Astrocyte of the hippocampus (primary cell): ENCODE results near the gene SLC25A19.

Experiments
- DNase-seq: peaks from one replicate; pipeline ENCODE4 v3.0.0; 2011; ENCODE audit warnings: low read depth, low spot score

The SLC25A19 gene

GRCh38 chr17:75289115-75289831 lies at the start of gene SLC25A19:
TSS of gene SLC25A19 (minus strand) at chr17:75289433. CDS start at chr17:75286764, 2,669 bp downstream.
- DNase-seq = peak; percentile 100

DNA sequence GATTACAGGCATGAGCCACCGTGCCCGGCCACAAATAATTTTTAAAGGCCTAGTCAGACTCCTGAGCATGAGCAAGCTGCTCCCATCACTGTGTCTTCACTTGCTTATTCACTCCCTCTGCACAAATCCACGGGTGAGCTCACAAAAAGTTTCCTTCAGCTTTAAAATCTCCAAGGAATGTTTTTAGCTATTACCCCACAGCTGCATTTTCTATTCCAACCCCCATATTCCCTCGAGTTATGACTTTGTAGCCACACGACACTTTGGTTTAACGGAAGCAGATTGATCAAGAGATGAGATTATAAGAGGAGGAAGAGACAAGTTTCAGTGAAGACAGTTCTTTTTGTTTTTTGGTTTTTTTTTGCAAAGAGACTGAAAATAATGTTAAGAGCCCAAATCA lies 49.1 kb upstream of the SLC25A19 start:
- no peak for DNase-seq

DNA sequence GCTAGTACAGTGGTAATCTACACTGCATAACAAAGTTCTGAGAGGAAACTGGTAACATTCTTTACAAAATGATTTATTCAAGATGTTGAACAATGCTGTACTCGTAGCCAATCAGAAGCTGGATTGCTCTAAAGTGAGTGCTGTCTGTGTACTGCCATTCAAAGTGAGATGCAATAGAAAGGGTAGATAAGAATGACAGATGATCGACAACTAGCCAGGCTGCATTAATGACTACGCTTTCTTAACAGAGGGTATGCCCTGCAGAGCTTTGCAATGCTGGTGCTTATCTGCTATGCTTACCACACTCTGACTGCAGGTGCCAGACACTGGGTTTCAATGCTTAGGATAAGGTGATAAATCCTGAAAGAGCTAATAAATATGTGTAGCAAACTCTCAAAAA lies 46.1 kb upstream of the SLC25A19 start:
- DNase-seq = no peak

DNA sequence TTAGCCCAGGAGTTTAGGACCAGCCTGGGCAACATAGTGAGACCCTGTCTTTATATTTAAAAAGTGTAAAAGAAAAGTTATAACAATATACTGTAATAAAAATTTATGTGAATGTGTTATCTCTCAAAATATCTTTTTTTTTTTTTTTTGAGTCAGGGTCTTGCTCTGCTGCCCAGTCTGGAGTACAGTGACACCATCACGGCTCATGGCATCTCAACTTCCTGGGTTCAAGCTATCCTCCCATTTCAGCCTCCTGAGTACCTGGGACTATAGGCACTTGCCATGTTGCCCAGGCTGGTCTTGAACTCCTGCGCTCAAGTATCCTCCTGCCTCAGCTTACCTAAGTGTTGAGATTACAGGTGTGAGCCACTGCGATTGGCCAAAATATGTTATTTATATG lies 45.5 kb upstream of the SLC25A19 start:
- no peak for DNase-seq

- DNase-seq = no peak
These were observed 42.4 kb upstream of the SLC25A19 start for GRCh38 chr17:75331671-75332070.

DNA sequence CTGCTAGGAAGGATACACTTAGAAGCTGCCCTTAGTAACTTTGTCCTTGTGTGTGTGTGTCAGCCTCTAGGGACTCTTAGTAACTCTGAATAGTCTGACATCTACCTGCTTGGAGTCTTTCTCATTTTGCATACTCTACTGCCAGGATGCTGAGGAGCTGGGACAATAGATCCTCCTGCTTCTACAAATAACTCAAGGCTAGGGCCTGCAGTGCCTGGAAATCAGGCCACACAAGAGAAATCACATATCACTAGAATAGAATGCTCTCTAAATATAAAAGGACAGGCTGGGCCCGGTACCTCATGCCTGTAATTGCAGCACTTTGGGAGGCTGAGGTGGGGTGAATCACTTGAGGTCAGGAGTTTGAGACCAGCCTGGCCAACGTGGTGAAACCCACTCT lies 38.5 kb upstream of the SLC25A19 start:
- no peak for DNase-seq

DNA sequence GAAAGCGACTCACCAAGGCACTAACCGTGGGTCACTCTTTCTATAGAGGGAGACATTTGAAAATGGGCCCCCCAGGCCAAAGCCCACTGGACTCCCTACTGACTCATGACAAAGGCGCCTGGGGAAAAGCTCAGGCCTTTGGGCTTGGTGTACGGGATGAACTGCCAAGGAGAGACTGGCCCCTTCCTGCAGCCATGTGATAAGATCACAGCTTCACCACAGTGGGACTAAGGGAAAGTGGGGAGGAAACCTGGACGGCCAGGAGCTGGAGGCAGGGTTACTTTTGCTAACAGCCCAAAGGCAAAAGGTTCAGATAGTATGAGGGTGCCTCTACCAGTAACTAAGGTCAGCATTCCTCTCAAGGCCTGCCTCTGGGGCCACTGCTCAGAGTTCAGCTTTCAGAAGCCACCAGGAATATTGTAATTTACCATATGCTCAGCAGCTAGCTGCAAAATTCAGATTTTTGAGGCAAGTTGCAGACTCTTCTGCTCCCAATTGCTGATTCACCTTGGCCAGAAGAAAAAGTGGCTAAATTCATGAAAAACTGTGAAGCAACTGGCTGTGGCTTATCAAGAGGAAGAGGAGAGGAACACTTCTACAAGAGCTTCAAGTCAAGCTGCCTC lies 37.1 kb upstream of the SLC25A19 start:
- DNase-seq = peak; percentile 41

DNA sequence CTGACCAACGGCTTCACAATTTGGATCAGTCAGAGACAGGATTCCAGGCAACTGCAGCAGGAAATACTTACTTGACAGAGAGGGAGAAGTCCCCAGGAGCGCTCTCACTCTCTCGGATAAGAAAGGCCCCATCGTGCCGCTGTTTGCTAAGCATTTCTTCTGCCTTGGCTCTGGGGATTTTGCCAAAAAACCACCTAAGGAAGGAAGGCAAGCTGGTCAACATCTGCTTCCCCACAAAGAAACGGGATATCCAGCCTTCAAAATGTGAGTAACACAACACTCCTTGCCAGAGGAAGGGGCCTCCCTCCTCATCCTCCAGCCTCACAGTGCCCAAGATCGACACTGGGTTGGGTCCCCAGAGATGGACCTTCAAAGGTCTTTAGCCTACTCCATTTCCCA lies 36.6 kb upstream of the SLC25A19 start:
- no peak for DNase-seq

GRCh38 chr17:75325348-75325747 lies 36.1 kb upstream of the SLC25A19 start:
- DNase-seq = no peak

DNA sequence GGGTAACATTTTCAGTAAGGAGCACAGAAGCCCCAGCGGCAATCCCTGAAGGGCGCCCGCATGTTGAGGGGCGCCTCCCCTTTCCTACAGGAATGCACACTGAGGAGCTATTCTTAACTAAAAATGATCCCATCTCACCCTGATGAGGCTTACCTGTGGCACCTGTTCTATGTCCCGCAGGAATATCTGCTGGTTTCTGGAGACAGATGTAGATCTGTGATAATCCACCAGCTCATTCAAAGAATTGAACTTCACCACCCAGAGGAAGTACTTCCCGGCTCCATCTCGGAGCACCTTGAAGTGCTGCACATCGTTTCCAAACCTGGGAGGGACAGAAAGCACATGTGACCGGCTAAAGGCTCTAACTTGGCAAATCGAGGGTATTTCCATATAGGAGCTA lies 32.3 kb upstream of the SLC25A19 start:
- DNase-seq = no peak

GRCh38 chr17:75319904-75320691 lies 30.9 kb upstream of the SLC25A19 start:
- DNase-seq = peak; percentile 91

- DNase-seq = no peak
These were observed 29.5 kb upstream of the SLC25A19 start for GRCh38 chr17:75318615-75319222.

DNA sequence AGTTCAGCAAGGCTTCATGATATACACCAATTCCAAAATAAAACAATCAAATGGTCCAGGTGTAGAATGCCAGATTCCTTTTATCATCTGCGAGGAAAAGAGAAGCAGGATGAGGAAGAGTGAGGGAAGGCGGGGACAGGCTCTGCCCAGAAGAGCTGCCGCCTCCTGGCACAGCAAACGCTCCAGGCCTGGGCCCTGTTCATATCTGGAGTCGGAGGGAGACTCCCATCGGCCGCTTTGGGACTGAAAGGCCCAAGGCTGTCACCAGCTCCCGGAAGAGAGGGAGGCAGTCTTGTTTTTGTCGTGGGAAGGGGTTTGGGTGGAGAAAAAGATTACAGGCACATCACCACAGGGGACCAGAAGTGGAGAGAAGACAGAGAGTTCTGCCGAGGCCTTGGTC lies 29.0 kb upstream of the SLC25A19 start:
- no peak for DNase-seq

- DNase-seq = peak; percentile 57
These were observed 28.4 kb upstream of the SLC25A19 start for GRCh38 chr17:75317671-75318070.

DNA sequence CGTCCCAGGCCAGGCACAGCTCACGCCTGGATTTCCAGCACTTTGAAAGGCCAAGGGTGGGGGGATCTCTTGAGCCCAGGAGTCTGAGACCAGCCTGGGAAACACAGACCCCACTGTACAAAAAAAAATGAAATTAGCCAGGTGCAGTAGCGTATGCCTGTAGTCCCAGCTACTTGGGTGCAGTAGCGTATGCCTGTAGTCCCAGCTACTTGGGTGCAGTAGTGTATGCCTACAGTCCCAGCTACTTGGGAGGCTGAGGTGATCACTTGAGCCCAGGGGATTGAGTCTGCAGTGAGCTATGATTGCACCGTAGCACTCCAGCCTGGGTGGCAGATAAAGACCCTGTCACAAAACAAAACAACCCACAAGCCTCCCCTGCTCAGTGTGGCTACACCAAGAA lies 27.0 kb upstream of the SLC25A19 start:
- DNase-seq = no peak

DNA sequence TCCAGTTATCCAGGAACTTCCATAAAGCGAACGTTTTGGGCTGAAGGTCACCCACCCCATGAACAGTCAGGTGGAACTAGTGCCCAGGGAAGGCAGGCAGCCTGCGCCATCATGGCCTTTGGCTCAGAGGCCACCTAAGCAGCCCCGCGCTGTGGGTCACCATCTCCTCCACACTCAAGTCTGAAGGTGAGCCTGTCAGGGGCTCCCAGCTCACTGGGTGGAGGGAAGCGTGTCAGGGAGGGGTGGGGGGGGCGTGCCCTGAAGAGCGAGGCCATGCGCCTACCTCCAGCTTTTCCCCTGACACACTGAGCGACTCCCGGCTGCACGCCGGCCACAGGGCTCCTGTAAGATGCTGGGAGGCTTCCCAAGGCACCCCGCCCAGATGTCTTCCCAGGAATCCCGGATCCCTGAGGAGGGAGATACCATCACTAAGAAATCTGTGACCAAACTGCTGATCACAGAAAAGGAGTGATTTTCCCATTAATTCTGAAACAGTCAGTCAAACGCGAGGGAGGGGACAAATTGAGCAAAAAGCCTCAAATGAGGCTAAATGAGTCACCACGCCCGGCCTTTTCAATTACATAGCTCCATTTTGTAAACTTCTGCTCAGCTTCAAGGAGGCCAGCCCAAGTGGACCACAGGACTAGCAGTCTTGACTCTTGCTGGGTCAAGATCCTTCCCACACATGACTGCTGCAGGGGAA lies 26.5 kb upstream of the SLC25A19 start:
- DNase-seq = peak; percentile 53

DNA sequence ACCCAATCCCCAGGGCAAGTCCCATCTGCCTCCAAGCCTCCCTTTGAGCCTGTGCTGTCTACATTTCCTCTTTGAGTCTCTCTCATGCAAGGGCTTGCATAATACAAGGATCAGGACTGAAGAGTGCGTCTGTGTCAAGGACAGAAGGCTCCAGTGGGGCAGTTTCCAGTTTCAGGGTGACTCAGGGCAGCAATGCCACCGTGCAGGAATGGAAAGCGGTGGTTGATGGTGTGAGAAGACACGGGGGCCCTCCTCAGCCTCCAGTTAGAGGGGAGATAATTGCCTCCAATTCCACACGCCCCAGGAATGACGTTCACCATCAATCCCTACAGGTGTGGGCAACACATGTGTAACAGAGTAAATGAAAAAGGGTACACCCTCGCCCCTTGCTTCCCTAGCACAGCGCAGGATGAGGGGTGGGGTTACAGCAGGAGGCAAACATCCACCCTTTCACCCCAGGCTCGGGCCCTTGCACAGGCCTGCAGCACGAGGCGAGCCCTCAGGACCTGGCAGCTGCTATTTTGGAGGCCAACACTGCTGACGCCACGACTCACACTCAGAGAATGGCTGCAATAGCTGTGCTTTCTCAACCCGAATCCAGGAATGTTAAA lies 24.8 kb upstream of the SLC25A19 start:
- no peak for DNase-seq

DNA sequence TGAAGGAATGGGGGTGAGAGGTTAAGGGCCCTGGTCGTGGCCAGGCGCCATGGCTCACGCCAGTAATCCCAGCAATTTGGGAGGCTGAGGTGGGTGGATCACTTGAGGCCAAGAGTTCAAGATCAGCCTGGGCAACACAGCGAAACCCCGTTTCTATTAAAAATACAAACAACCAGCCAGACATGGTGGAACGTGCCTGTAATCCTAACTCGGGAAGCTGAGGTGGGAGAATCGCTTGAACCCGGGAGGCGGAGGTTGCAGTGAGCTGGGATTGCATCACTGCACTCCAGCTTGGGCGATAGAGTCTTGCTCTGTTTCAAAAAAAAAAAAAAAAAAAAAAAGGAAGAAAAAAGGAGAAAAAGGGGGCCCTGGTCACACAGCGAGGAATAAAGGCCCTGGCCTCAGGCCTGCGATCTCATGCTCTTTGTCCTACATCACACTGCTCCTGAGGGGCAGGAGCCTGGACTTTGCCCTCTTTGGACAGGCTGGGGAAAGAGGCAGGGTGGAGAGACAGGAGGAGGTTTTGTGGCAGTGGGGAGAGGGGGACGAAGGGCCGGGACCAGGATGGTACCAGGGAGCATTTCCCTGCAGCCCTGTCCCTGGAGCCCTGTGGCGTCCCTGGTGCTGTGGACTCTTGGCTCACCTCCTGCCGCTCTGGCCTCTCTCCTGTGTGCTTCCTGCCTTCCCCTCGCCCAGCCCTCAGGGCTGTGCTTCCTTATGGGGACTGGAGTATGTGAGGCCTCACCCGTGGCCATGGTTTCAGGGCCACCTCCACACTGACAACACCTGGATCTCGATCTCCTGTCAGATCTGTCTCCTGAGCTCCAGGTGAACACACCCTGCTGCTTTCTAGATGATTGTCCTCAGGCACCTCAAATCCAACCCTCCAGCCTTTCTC lies 19.7 kb upstream of the SLC25A19 start:
- no peak for DNase-seq

DNA sequence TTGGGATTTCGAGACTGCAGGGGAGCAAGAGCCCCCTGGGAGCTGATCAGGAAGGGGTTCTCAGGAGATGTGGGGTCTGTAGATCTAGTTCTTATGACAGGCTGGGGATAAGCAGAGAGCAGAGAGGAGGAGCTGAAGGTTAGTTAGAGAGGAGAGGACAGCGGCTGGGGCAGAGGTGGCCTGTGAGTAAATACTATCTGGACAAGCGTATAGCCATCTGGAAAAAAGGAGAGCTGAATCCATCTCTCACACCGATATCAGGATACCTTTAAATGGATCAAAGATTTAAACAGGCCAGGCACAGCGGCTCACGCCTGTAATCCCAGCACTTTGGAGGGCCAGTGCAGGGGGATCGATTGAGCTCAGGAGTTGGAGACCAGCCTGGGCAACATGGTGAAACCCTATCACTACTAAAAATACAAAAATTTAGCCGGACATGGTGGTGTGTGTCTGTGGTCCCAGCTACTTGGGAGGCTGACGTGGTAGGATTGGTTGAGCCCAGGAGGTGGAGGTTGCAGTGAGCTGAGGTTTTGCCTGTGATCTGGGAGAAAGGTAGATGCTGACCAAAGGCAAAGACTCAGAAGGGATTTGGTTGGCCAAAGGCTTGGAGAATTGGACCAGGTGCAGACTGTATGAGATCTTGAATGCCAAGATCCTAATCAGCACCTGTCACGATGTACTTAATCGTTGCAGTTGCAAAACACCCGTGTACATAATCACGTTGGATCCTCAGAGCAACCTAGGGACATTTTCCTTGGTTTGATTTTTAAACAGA lies 18.9 kb upstream of the SLC25A19 start:
- DNase-seq = no peak
